Measurements from ENCODE around the gene CFAP141.

Gene CFAP141

DNA sequence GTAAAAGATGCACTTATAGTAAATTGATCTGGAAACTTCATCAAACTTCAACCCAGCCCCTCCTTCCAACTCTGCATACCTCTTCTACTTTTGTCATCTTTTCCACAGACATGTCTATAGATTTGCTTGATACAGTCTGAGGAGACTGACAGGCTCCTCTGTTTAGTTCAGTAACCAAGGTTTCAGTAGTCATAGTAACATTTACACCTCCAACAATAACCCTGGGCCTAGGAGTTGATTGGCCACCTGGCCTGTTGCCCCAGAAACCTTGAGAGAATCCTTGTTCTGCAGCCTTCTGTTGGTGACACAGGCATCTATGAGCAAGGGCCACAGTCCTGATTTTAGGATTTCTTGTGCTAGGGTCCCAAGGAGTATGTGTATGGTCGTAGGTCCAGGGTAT is at the start of gene CFAP141:
TSS of gene CFAP141 (minus strand) at position 138 of the 400 bp plus-strand sequence. CDS start at position 112, 26 bp downstream.
- TF ChIP-seq, protein P1, sequence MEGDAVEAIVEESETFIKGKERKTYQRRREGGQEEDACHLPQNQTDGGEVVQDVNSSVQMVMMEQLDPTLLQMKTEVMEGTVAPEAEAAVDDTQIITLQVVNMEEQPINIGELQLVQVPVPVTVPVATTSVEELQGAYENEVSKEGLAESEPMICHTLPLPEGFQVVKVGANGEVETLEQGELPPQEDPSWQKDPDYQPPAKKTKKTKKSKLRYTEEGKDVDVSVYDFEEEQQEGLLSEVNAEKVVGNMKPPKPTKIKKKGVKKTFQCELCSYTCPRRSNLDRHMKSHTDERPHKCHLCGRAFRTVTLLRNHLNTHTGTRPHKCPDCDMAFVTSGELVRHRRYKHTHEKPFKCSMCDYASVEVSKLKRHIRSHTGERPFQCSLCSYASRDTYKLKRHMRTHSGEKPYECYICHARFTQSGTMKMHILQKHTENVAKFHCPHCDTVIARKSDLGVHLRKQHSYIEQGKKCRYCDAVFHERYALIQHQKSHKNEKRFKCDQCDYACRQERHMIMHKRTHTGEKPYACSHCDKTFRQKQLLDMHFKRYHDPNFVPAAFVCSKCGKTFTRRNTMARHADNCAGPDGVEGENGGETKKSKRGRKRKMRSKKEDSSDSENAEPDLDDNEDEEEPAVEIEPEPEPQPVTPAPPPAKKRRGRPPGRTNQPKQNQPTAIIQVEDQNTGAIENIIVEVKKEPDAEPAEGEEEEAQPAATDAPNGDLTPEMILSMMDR (conservative IDR thresholded peaks at IDR 0.05; ENCODE audit: low read depth, low read length), result no peak
- DNase-seq (ENCODE audit: low read depth), result no peak
- H3K4me3 ChIP-seq (ENCODE audit: low read length), result no peak within 1 kb of the TSS

DNA sequence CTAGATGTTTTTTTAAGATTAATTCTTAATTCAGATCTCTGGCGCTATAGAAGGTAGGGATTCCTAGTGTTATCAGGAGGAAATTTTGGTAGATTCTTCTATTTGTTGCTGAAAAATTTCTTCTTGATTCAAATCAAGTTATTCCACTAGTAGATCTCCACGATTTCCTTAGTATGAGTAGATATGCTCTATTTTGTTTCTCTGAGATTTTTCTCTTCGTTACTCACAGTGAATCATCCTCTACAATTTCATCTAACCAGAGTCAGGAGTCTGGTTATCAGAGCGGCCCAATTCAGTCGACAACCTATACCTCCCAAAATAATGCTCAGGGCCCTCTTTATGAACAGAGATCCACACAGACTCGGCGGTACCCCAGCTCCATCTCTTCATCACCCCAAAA is 47.5 kb upstream of the CFAP141 start:
- no peak overlapping the region for H3K4me3 ChIP-seq (ENCODE audit: low read length)
- DNase-seq (ENCODE audit: low read depth), result no peak
- TF ChIP-seq, protein P1 (conservative IDR thresholded peaks at IDR 0.05; ENCODE audit: low read depth, low read length), result no peak

DNA sequence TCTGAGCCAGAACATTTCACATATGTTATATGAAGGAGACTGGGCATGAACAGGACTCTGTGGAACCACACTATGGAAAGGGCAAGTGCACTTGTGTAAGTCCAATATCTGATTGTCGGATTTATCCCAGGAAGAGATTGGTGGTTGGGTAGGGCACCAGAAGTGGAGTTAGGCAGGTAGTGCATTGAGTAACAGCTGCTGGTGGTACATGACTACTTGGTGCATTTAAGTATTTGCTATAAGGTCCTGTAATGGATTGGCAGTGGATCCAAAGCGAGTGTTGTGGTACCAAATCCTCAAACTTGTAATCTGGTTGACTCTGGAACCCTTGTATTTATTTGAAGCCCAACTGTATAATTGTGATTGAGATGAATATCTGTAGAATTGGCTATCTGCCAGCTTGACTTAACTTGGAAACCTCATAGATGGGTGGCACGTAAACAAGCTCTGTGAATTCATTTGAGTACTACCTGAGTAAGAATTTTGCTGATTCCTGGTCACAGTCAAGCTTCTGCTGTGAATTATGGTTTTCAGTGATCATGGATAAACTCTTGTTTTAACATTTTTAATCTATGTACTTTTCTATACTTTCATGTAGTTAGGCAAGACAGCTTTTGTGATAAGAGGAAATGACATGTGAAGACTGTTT is 35.7 kb upstream of the CFAP141 start:
- TF ChIP-seq, protein P1 (conservative IDR thresholded peaks at IDR 0.05; ENCODE audit: low read depth, low read length), result no peak
- no peak for DNase-seq (ENCODE audit: low read depth)
- H3K4me3 ChIP-seq (ENCODE audit: low read length), result no peak overlapping the region

DNA sequence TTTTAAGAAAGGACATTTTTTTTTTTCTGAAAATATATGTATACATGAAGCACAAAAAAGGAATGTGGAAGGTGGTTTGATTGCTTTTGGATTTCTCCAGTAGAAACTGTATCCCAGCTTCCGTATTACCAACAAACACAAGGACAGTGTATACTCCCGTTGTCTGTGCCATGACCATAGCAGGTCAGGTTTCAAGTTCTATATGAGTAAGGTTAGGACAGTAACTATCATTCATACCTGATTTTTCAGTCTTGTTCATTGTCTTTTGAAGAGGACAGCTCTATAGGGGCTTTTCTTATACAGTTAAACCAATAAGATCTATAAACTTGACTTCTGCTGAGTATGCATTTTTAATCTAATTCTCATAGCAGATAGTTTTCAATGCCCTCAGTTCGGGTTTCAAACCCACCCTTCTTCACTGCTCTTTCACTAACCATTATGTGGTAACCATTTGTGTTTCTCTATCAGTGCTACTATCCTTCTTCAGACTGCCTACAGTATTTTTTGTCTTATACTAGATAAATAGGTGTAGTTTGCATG is 34.2 kb upstream of the CFAP141 start:
- no peak overlapping the region for H3K4me3 ChIP-seq (ENCODE audit: low read length)
- TF ChIP-seq, protein P1 (conservative IDR thresholded peaks at IDR 0.05; ENCODE audit: low read depth, low read length), result no peak
- DNase-seq (ENCODE audit: low read depth), result no peak

DNA sequence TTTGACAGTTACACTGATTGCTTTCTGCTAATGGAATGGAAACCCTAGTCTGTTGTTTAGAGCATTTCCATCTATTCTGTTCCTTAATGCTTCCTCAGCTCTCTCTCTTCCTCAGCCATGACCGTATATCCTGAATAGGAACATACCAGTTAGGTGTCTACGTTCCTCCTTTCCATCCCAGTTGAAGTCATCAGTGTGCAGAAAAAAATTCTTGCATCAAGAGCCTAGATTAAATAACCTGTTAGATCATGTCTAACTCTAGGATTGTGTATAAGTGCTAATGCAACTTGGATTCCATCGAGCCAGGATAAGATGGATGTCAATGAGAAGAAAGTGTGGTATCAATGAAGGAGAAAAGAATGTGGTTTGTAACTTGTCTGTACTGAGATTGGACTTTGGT is 33.4 kb upstream of the CFAP141 start:
- TF ChIP-seq, protein P1 (conservative IDR thresholded peaks at IDR 0.05; ENCODE audit: low read depth, low read length), result no peak
- DNase-seq (ENCODE audit: low read depth), result no peak
- no peak overlapping the region for H3K4me3 ChIP-seq (ENCODE audit: low read length)

DNA sequence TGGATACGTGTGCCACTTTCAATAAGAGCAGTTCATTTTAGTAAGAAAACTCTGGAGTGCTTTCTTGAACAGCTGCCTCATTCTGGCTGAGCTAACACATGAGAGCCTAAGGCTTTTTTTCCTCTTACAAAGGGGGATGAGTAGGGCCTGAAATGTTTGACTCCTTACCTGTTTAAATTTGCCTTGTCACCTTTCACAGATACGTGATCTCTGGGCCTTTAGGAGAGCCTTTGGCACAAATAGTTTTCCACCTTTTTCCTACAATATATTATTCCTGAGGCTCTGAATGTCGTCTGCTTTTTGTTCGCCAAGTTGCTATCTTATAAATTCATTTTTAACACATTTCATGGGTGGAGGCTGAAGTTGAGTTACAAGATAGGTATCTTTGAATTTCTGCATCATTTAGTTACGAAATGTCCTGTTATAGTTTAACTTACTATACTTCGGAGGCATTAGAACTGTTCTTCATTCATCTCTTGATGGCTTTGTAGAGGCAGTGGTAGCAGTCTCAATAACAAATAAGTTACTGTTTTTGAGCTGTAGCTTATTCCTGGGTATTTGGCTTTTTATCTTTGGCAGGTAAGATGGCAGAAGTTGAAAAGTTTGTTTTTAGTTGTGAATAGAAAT is 31.9 kb upstream of the CFAP141 start:
- no peak overlapping the region for H3K4me3 ChIP-seq (ENCODE audit: low read length)
- TF ChIP-seq, protein P1 (conservative IDR thresholded peaks at IDR 0.05; ENCODE audit: low read depth, low read length), result no peak

DNA sequence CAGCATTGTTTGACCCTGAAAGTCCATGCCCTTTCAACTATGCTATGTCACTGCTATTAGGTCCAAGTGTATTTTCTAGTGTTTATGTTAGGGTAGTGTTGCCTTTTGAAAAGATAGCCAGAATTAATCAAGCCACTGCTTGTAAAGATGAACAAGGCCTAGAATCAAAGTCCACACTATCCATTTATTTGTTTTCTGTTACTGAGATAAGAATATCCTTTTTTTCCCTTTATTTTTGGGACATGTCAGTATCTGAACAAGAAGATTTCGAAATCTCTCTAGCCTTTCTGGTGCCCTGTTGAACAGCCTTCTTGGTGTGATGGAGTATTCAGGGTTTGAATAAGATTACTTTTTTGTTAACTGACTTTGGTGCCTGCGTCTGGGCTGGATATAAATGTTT is 31.3 kb upstream of the CFAP141 start:
- DNase-seq (ENCODE audit: low read depth), result no peak

More for the DNA sequence above, 31.9 kb upstream of the CFAP141 start:
- no peak for DNase-seq (ENCODE audit: low read depth)

More for the DNA sequence above, 31.3 kb upstream of the CFAP141 start:
- TF ChIP-seq, protein P1 (conservative IDR thresholded peaks at IDR 0.05; ENCODE audit: low read depth, low read length), result no peak
- no peak overlapping the region for H3K4me3 ChIP-seq (ENCODE audit: low read length)
